ENCODE results near the gene CFAP100. TPM values are rescaled to one million over a fixed set of nuclear protein-coding genes. Genes with fewer than 3 reads are reported as not detected.

Gene CFAP100
- polyA plus RNA-seq, 3 donors, result not detected

- H3K27ac Mint-ChIP-seq, result no peak overlapping the region
- H3K9me3 Mint-ChIP-seq, result peaks cover 0 to 20% (median 7%) of the 10 kb centered on the region in 7 donors
- Histone ChIP-seq H3K4me2 (replicated peaks; ENCODE audit: extremely low read depth, low read length, poor library complexity, severe bottlenecking) (no peak overlapping the region), H3K4me1 (ENCODE audit: control insufficient read depth in 1 of 2, insufficient read depth in 2 of 2, low read length in 2 of 2) (peaks cover 18 to 24% of the 10 kb centered on the region in 2 donors), H3K4me3 (replicated peaks in 1 of 3; ENCODE audit: low read depth in 2 of 3, low read length in 3 of 3) (no peak overlapping the region), H3K79me2 (ENCODE audit: insufficient read depth, low read length) (no peaks in the 10 kb centered on the region), H3K9me3 (replicated peaks in 1 of 2; ENCODE audit: control insufficient read depth in 1 of 2, insufficient read depth in 1 of 2, low read length in 2 of 2) (peaks cover 0 to 6% of the 10 kb centered on the region in 2 donors), H3K27me3 (ENCODE audit: control insufficient read depth in 2 of 2, insufficient read depth in 2 of 2, low read length in 2 of 2) (peaks cover 29 to 52% of the 10 kb centered on the region in 2 donors), H3K36me3 (replicated peaks in 1 of 2; ENCODE audit: control insufficient read depth in 1 of 2, insufficient read depth in 2 of 2, low read length in 2 of 2) (no peaks in the 10 kb centered on the region), H3K9ac (ENCODE audit: insufficient read depth, low read length, poor library complexity, severe bottlenecking) (no peak overlapping the region), H2AFZ (ENCODE audit: insufficient read depth, low read depth, low read length, poor library complexity, severe bottlenecking) (no peak overlapping the region), H4K20me1 (ENCODE audit: insufficient read depth, low read length) (no peaks in the 10 kb centered on the region), H3K27ac (ENCODE audit: low read depth in 1 of 2, low read length in 2 of 2) (no peak overlapping the region)
- DNase-seq, result no peak
- peaks cover 18% of the 10 kb centered on the region for H3K4me1 Mint-ChIP-seq
- H3K27me3 Mint-ChIP-seq (ENCODE audit: low read depth in 3 of 3), result peaks cover 47 to 63% (median 47%) of the 10 kb centered on the region in 3 donors
- WGBS (ENCODE audit: insufficient coverage), result 80% methylated on average over 2 of the region's 7 CpGs
- peak overlapping the region in 1 of 2 donors; percentile 94 for H3K4me3 Mint-ChIP-seq
- TF ChIP-seq CTCF (IDR thresholded peaks at IDR 0.05), result no peak
- intact Hi-C loops (cut with micrococcal nuclease), result loop anchor here (5.0 to 10.0 kb wide), 3 partner anchors 110 to 437 kb away; partner anchors contain the start of gene ZXDC (in 1 of the 2)
- H3K36me3 Mint-ChIP-seq, result peaks cover 4 to 7% of the 10 kb centered on the region in 2 donors
These were observed 39.9 kb upstream of the CFAP100 start for GRCh38 chr3:126354776-126355175.

GRCh38 chr3:126355251-126355650, 39.5 kb upstream of the CFAP100 start:
- Histone ChIP-seq H3K9ac (ENCODE audit: insufficient read depth, low read length, poor library complexity, severe bottlenecking) (no peak overlapping the region), H3K9me3 (replicated peaks in 1 of 2; ENCODE audit: control insufficient read depth in 1 of 2, insufficient read depth in 1 of 2, low read length in 2 of 2) (peaks cover 0 to 6% of the 10 kb centered on the region in 2 donors), H3K79me2 (ENCODE audit: insufficient read depth, low read length) (no peaks in the 10 kb centered on the region), H3K4me2 (replicated peaks; ENCODE audit: extremely low read depth, low read length, poor library complexity, severe bottlenecking) (no peak overlapping the region), H3K4me1 (ENCODE audit: control insufficient read depth in 1 of 2, insufficient read depth in 2 of 2, low read length in 2 of 2) (peaks cover 18 to 24% of the 10 kb centered on the region in 2 donors), H4K20me1 (ENCODE audit: insufficient read depth, low read length) (no peaks in the 10 kb centered on the region), H3K27ac (ENCODE audit: low read depth in 1 of 2, low read length in 2 of 2) (no peak overlapping the region), H3K4me3 (replicated peaks in 1 of 3; ENCODE audit: low read depth in 2 of 3, low read length in 3 of 3) (no peak overlapping the region), H3K36me3 (replicated peaks in 1 of 2; ENCODE audit: control insufficient read depth in 1 of 2, insufficient read depth in 2 of 2, low read length in 2 of 2) (no peaks in the 10 kb centered on the region), H3K27me3 (ENCODE audit: control insufficient read depth in 2 of 2, insufficient read depth in 2 of 2, low read length in 2 of 2) (peaks cover 32 to 57% of the 10 kb centered on the region in 2 donors), H2AFZ (ENCODE audit: insufficient read depth, low read depth, low read length, poor library complexity, severe bottlenecking) (no peak overlapping the region)
- H3K4me3 Mint-ChIP-seq, result peak overlapping the region in 1 of 2 donors; percentile 94
- intact Hi-C loops (cut with micrococcal nuclease), result loop anchor here (5.0 to 10.0 kb wide), 3 partner anchors 110 to 438 kb away; partner anchors contain the start of gene ZXDC (in 1 of the 2)
- H3K27me3 Mint-ChIP-seq (ENCODE audit: low read depth in 3 of 3), result peaks cover 52 to 65% (median 52%) of the 10 kb centered on the region in 3 donors
- H3K36me3 Mint-ChIP-seq, result peaks cover 4 to 7% of the 10 kb centered on the region in 2 donors
- no peak for DNase-seq
- WGBS (ENCODE audit: insufficient coverage), result 100% methylated on average over 1 of the region's 3 CpGs
- H3K9me3 Mint-ChIP-seq, result peaks cover 0 to 20% (median 7%) of the 10 kb centered on the region in 7 donors
- TF ChIP-seq CTCF (IDR thresholded peaks at IDR 0.05), result no peak
- no peak overlapping the region for H3K27ac Mint-ChIP-seq
- H3K4me1 Mint-ChIP-seq, result peaks cover 18% of the 10 kb centered on the region

Data from CD14-positive monocyte (primary cell).